Activated CD4-positive, alpha-beta T cell treated with anti-CD3 and anti-CD28 coated beads, Interleukin-2, amount 10 ng/mL, durations not matched to agents 7 days and 5 days (primary cell): Measurements from ENCODE around the gene ACACB. TPM values are rescaled to one million over a fixed set of nuclear protein-coding genes. Genes with fewer than 3 reads are reported as not detected.
A peak's percentile ranks its signal among the peaks of the same experiment; 100 is the strongest.

ENCODE experiments used
- CTCF ChIA-PET: fragments of 350-600 bp; sonication (Branson Sonifier 250); formaldehyde crosslinking; loops from one replicate; lab custom pipeline; 2021; ENCODE audit warnings: antibody characterized with exemption; lab: Charles Lee
- POLR2A ChIA-PET: fragments of 350-600 bp; sonication (Branson Sonifier 250); formaldehyde crosslinking; loops from one replicate; lab custom pipeline; 2021; ENCODE audit warnings: antibody characterized with exemption; lab: Charles Lee
- DNase-seq: peaks from one replicate; pipeline ENCODE4 v3.0.0-alpha.2; 2020
- H3K27ac Mint-ChIP-seq: one replicate; pipeline ENCODE4 v1.8.0; 2021; ENCODE audit warnings: mild to moderate bottlenecking, moderate library complexity, mixed read lengths
- H3K27me3 Mint-ChIP-seq: one replicate; pipeline ENCODE4 v1.8.0; 2021; ENCODE audit warnings: mixed read lengths
- H3K36me3 Mint-ChIP-seq: one replicate; pipeline ENCODE4 v1.8.0; 2021; ENCODE audit warnings: low read depth, mixed read lengths
- H3K4me1 Mint-ChIP-seq: one replicate; pipeline ENCODE4 v1.8.0; 2021; ENCODE audit warnings: mixed read lengths
- H3K4me3 Mint-ChIP-seq: one replicate; pipeline ENCODE4 v1.8.0; 2021; ENCODE audit warnings: mild to moderate bottlenecking, moderate library complexity, mixed read lengths
- H3K9me3 Mint-ChIP-seq: one replicate; pipeline ENCODE4 v1.8.0; 2021; ENCODE audit warnings: mixed read lengths
- total RNA-seq, 2 experiments: library from RNA; stranded (reverse); gene quantifications; one replicate each; pipeline ENCODE4 v1.2.3, GENCODE V29; 2021

The ACACB gene
- total RNA-seq, result 10 to 100 TPM; 10.3 to 13.3 TPM

- DNase-seq, result no peak
- H3K9me3 Mint-ChIP-seq, result no peaks in the 10 kb centered on the region
- H3K36me3 Mint-ChIP-seq, result no peaks in the 10 kb centered on the region
- H3K4me3 Mint-ChIP-seq, result no peak within 1 kb of the TSS
- H3K27ac Mint-ChIP-seq, result no peak within 1 kb of the TSS
- H3K27me3 Mint-ChIP-seq, result no peaks in the 10 kb centered on the region
- POLR2A ChIA-PET, result no interaction called here
- CTCF ChIA-PET, result interaction anchor here (1.4 kb wide), 1 partner anchor 23 kb away, joined by 3 read pairs; the partner anchor contains the start of gene ALKBH2
- H3K4me1 Mint-ChIP-seq, result peaks cover 17% of the 10 kb centered on the region
Observed at GRCh38 chr12:109115758-109116610, at the start of gene ACACB. ACACB (plus strand) TSS chr12:109116587; CDS start chr12:109139406, 22,819 bp downstream.

- H3K9me3 Mint-ChIP-seq, result no peaks in the 10 kb centered on the region
- H3K4me1 Mint-ChIP-seq, result no peaks in the 10 kb centered on the region
- no peaks in the 10 kb centered on the region for H3K27me3 Mint-ChIP-seq
- H3K27ac Mint-ChIP-seq, result no peak overlapping the region
- no peak overlapping the region for H3K4me3 Mint-ChIP-seq
- H3K36me3 Mint-ChIP-seq, result peaks cover 4% of the 10 kb centered on the region
- ChIA-PET POLR2A (no interaction called here), CTCF (interaction anchor here (1.3 to 1.4 kb wide), 2 partner anchors 19 to 23 kb away, joined by 5 to 6 read pairs; partner anchors contain the start of gene ALKBH2)
- no peak for DNase-seq
Observed at GRCh38 chr12:109069307-109070271, 46.8 kb upstream of the ACACB start.

GRCh38 chr12:109074866-109075265 lies 41.5 kb upstream of the ACACB start:
- Mint-ChIP-seq H3K27me3 (no peaks in the 10 kb centered on the region), H3K4me1 (no peaks in the 10 kb centered on the region), H3K9me3 (peaks cover 10% of the 10 kb centered on the region), H3K27ac (no peak overlapping the region), H3K4me3 (no peak overlapping the region), H3K36me3 (peaks cover 21% of the 10 kb centered on the region)
- ChIA-PET CTCF (no interaction called here), POLR2A (no interaction called here)
- DNase-seq, result no peak

- ChIA-PET POLR2A (interaction anchor here (0.6 kb wide), 1 partner anchor 1383 kb away, joined by 3 read pairs; no protein-coding TSS in a partner anchor), CTCF (interaction anchor here (2.2 kb wide), 1 partner anchor 10 kb away, joined by 6 read pairs; the partner anchor contains the start of gene ALKBH2)
- no peaks in the 10 kb centered on the region for H3K27me3 Mint-ChIP-seq
- no peak overlapping the region for H3K4me3 Mint-ChIP-seq
- H3K4me1 Mint-ChIP-seq, result no peaks in the 10 kb centered on the region
- H3K36me3 Mint-ChIP-seq, result peaks cover 16% of the 10 kb centered on the region
- DNase-seq, result no peak
- H3K27ac Mint-ChIP-seq, result no peak overlapping the region
- H3K9me3 Mint-ChIP-seq, result peaks cover 3% of the 10 kb centered on the region
Observed at GRCh38 chr12:109082751-109083150, 33.6 kb upstream of the ACACB start.

GRCh38 chr12:109084425-109084824 lies 32.0 kb upstream of the ACACB start:
- POLR2A ChIA-PET, result no interaction called here

GRCh38 chr12:109085590-109085989 lies 30.8 kb upstream of the ACACB start:
- ChIA-PET POLR2A (no interaction called here), CTCF (no interaction called here)
- Mint-ChIP-seq H3K36me3 (peaks cover 12% of the 10 kb centered on the region), H3K4me3 (no peak overlapping the region), H3K27ac (peak overlapping the region; percentile 22), H3K27me3 (no peaks in the 10 kb centered on the region), H3K9me3 (no peaks in the 10 kb centered on the region), H3K4me1 (peaks cover 4% of the 10 kb centered on the region)
- DNase-seq, result no peak

More at GRCh38 chr12:109084425-109084824, 32.0 kb upstream of the ACACB start:
- Mint-ChIP-seq H3K9me3 (no peaks in the 10 kb centered on the region), H3K4me1 (peaks cover 4% of the 10 kb centered on the region), H3K27me3 (no peaks in the 10 kb centered on the region), H3K4me3 (no peak overlapping the region), H3K27ac (no peak overlapping the region), H3K36me3 (peaks cover 15% of the 10 kb centered on the region)
- CTCF ChIA-PET, result interaction anchor here (1.0 kb wide), 1 partner anchor 9 kb away, joined by 3 read pairs; the partner anchor contains the start of gene ALKBH2
- DNase-seq, result no peak

- ChIA-PET CTCF (interaction anchor here (0.6 kb wide), 1 partner anchor 112 kb away, joined by 3 read pairs; no protein-coding TSS in a partner anchor), POLR2A (no interaction called here)
- Mint-ChIP-seq H3K36me3 (peaks cover 18% of the 10 kb centered on the region), H3K9me3 (no peaks in the 10 kb centered on the region), H3K27ac (no peak overlapping the region), H3K27me3 (no peaks in the 10 kb centered on the region), H3K4me3 (no peak overlapping the region), H3K4me1 (peaks cover 17% of the 10 kb centered on the region)
- no peak for DNase-seq
Observed at GRCh38 chr12:109087250-109087649, 29.1 kb upstream of the ACACB start.

GRCh38 chr12:109088818-109089217 lies 27.6 kb upstream of the ACACB start:
- no peak overlapping the region for H3K27ac Mint-ChIP-seq
- DNase-seq, result no peak
- H3K4me1 Mint-ChIP-seq, result peaks cover 33% of the 10 kb centered on the region
- no peaks in the 10 kb centered on the region for H3K9me3 Mint-ChIP-seq
- no peak overlapping the region for H3K4me3 Mint-ChIP-seq
- H3K36me3 Mint-ChIP-seq, result peaks cover 19% of the 10 kb centered on the region
- ChIA-PET POLR2A (no interaction called here), CTCF (interaction anchor here (1.3 kb wide), 1 partner anchor 19 kb away, joined by 6 read pairs; no protein-coding TSS in a partner anchor)
- H3K27me3 Mint-ChIP-seq, result no peaks in the 10 kb centered on the region

GRCh38 chr12:109089683-109090082 lies 26.7 kb upstream of the ACACB start:
- H3K27me3 Mint-ChIP-seq, result no peaks in the 10 kb centered on the region
- peaks cover 37% of the 10 kb centered on the region for H3K4me1 Mint-ChIP-seq
- peaks cover 19% of the 10 kb centered on the region for H3K36me3 Mint-ChIP-seq
- no peak for DNase-seq
- H3K4me3 Mint-ChIP-seq, result no peak overlapping the region
- peak overlapping the region; percentile 36 for H3K27ac Mint-ChIP-seq
- no peaks in the 10 kb centered on the region for H3K9me3 Mint-ChIP-seq
- ChIA-PET CTCF (interaction anchor here (0.6 kb wide), 1 partner anchor 12 kb away, joined by 3 read pairs; no protein-coding TSS in a partner anchor), POLR2A (no interaction called here)

- ChIA-PET CTCF (interaction anchor here (0.6 to 1.7 kb wide), 21 partner anchors 8 to 522 kb away, joined by 3 to 7 read pairs (median 3); partner anchors contain the start of gene USP30), POLR2A (interaction anchor here (0.7 kb wide), 1 partner anchor 39 kb away, joined by 3 read pairs; no protein-coding TSS in a partner anchor)
- no peak for DNase-seq
- Mint-ChIP-seq H3K27me3 (no peaks in the 10 kb centered on the region), H3K9me3 (no peaks in the 10 kb centered on the region), H3K27ac (peak overlapping the region; percentile 92), H3K36me3 (peaks cover 15% of the 10 kb centered on the region), H3K4me3 (peak overlapping the region; percentile 76), H3K4me1 (peaks cover 40% of the 10 kb centered on the region)
Observed at GRCh38 chr12:109092497-109093021, 23.8 kb upstream of the ACACB start.

- peak within 1 kb of the TSS; percentile 76 for H3K4me3 Mint-ChIP-seq
- peak; percentile 94 for DNase-seq
- ChIA-PET POLR2A (interaction anchor here (0.7 kb wide), 1 partner anchor 39 kb away, joined by 3 read pairs; no protein-coding TSS in a partner anchor), CTCF (interaction anchor here (0.5 to 1.7 kb wide), 22 partner anchors 8 to 523 kb away, joined by 3 to 7 read pairs (median 3); partner anchors contain the start of gene USP30)
- peak within 1 kb of the TSS; percentile 92 for H3K27ac Mint-ChIP-seq
- peaks cover 14% of the 10 kb centered on the region for H3K36me3 Mint-ChIP-seq
- no peaks in the 10 kb centered on the region for H3K9me3 Mint-ChIP-seq
- H3K4me1 Mint-ChIP-seq, result peaks cover 42% of the 10 kb centered on the region
- H3K27me3 Mint-ChIP-seq, result no peaks in the 10 kb centered on the region
Observed at GRCh38 chr12:109093022-109093918, 23.1 kb upstream of the ACACB start, which contains the start of gene ALKBH2. ALKBH2 (minus strand) TSS chr12:109093472; CDS start chr12:109092786, 686 bp downstream.
